GM19099 (cell line): ENCODE results near the gene LGALS4.

Experiments
- POLR2A ChIP-seq: IDR thresholded peaks from 3 replicates; pipeline ENCODE4 v1.6.1; 2011; ENCODE audit warnings: low read depth; ENCODE audit not compliant: insufficient read length; ENCODE audit errors: extremely low read depth

LGALS4 gene

GRCh38 chr19:38780443-38780842 lies 32.3 kb downstream of the LGALS4 start:
- no peak for TF ChIP-seq POLR2A

GRCh38 chr19:38778733-38779132 lies 34.0 kb downstream of the LGALS4 start:
- TF ChIP-seq POLR2A, result no peak

DNA sequence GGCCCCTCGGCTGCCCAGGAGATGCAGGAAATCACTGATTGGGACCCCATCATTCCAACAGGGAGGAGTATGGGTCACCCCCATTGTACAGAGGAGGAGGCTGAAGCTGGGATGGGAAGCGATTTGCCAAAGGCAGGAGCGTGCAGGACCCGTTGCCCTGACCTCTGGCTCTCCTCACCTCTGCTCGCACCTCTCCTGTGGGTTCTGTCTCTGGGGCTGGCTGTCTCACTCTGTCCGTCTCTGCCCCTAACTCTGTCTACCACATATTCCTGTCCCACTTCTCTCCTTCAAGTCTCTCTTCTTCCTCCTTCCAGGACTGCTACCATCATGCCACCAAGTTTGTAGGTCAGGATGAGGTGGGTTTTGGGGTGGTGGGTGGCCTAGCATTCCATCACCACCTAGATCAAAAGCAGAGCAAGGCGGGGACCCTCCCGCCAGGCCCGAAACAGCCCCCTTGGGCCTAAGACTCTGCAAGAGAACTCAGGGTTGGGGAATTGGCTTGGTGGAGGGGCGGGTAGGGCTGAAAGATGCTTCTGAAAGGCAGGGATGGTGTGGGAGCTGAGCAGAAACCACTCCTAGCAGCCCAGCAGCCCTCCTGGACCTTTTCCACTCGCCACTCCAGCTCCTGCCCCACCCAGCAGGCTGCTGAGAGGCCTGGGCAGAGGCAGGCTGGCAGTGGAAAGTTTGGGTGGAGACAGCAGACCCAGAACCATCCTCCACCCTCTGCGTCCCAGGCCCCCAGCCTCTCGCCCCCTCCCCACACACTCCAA lies 38.4 kb downstream of the LGALS4 start:
- no peak for TF ChIP-seq POLR2A

- TF ChIP-seq POLR2A, result no peak
These were observed 39.1 kb downstream of the LGALS4 start, which contains the start of gene LGALS7 for GRCh38 chr19:38773469-38774177. Gene LGALS7, minus strand, starts transcription at chr19:38773517. Its CDS starts 25 bp downstream, at chr19:38773492.

DNA sequence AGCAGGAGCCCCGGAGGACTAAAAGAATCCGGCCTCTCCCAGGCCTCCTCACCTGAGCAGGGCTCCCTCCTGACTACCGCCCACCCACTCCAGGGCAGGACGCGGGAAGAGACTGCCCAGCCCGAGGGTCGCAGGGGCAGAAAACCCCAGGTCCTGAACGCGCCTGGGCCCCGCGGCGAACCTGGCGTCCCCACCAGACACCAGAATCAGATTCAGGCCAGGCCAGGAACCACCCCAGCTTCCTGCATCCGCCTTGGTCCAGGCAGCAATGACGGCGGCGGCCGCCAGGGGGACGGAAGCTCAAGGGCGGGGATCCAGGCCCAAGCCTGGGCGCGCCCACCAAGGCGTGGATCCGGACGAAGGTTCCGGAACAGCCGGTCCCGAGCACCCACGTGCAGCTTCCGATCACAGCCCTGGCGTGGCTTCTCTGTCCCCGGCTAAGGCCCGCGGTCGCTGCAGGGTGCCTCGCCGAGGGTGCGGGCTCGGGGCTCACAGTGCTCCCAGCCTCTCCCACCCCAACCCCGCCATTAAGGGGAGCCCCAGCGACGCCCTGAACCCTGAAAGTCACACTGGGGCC lies 43.0 kb downstream of the LGALS4 start:
- TF ChIP-seq POLR2A, result peak; percentile 44

- TF ChIP-seq POLR2A, result no peak
These were observed 46.3 kb downstream of the LGALS4 start for GRCh38 chr19:38766276-38767047.

DNA sequence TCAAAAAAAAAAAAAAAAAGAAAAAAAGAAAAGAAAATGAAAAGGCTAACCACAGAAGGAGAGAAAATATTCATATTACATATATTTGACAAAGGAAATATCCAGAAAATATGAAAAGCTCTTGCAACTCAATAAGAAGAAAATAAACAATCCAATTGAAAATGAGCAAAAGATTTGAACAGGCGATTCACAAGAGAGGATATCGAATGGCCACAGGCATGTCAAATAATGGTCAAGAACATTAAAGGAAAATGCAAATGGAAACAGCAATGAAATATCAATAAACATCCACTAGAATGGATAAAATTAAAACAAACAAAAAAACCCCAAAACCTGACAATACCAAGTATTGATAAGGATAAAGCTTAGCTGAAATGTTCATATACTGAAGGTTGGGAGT lies 47.5 kb downstream of the LGALS4 start:
- TF ChIP-seq POLR2A, result no peak

DNA sequence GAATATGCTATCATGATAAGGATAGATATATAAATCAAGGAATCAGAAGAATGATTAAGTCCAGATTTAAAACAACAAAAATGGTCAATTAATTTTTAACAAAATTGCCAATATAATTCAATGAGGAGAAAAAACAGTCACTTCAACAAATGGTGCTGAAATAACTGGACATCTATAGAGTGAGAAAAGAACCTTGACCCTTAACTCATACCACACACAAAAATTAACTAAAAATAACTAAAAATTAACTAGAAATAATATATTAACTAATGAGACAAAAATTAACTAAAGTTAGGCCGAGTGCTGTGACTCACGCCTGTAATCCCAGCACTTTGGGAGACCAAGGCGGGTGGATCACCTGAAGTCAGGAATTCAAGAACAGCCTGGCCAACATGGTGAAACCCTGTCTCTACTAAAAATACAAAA lies 48.9 kb downstream of the LGALS4 start:
- no peak for TF ChIP-seq POLR2A

DNA sequence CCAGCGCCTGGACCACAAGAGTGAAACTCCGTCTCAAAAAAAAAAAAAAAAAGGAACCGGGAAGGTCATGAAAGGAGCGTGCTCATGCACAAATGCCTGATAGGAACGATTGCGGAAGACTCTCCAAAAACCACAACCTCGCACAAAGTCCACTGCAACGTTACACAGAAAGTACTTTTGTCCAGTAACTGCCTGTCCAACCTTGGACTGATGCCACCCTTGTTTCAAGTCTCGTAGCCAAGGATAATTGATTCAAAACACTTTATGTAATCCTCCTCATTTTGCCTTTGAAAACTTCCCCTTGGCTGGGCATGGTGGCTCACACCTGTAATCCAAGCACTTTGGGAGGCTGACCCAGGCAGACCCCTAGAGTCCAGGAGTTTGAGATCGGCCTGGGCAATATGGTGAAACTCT lies 53.1 kb downstream of the LGALS4 start:
- no peak for TF ChIP-seq POLR2A
